ENCODE measurements around the gene TRIP10. TPM values are rescaled to one million over a fixed set of nuclear protein-coding genes. Genes with fewer than 3 reads are reported as not detected.

The TRIP10 gene
- total and polyA plus RNA-seq, 2 of the 13 experiments (the other 11 are each of a cell fraction or from before 2014, with no cell fraction given) = 32.5 to 33.2 TPM

- TF ChIP-seq E2F5 (CRISPR knock-in tag; conservative IDR thresholded peaks at IDR 0.05) (peak; percentile 75), RBM39 (IDR thresholded peaks at IDR 0.05; ENCODE audit: low read depth, low read length, poor library complexity, severe bottlenecking) (peak; percentile 80), ZNF441 (CRISPR knock-in tag; IDR thresholded peaks at IDR 0.05; ENCODE audit: borderline replicate concordance) (no peak), ZMYM2 (CRISPR knock-in tag; IDR thresholded peaks at IDR 0.05) (no peak), NFE2L2 (IDR thresholded peaks at IDR 0.05; ENCODE audit: low read length) (no peak), FOSL2 (CRISPR knock-in tag; IDR thresholded peaks at IDR 0.05) (peak; percentile 78), ZNF143 (CRISPR knock-in tag; IDR thresholded peaks at IDR 0.05) (peak; percentile 36; the same call in 1 of the 2 replicates), TBP (CRISPR knock-in tag; IDR thresholded peaks at IDR 0.05) (no peak), PPARG (CRISPR knock-in tag; conservative IDR thresholded peaks at IDR 0.05) (peak; percentile 58), ZFP82 (CRISPR knock-in tag; IDR thresholded peaks at IDR 0.05; ENCODE audit: borderline replicate concordance) (peak; percentile 79; the same call in 1 of the 2 replicates), ZNF564 (CRISPR knock-in tag; IDR thresholded peaks at IDR 0.05) (0 out of 2 replicates have a peak, but pooled peaks have one; percentile 46), TGIF2 (CRISPR knock-in tag; IDR thresholded peaks at IDR 0.05) (peak; percentile 80), ARID5B (CRISPR knock-in tag; IDR thresholded peaks at IDR 0.05) (peak; percentile 79), CEBPZ (IDR thresholded peaks at IDR 0.05; ENCODE audit: low read length) (no peak), ERF (CRISPR knock-in tag; IDR thresholded peaks at IDR 0.05) (peak; percentile 71), ZNF609 (CRISPR knock-in tag; IDR thresholded peaks at IDR 0.05; ENCODE audit: borderline replicate concordance) (peak; percentile 72; the same call in 1 of the 2 replicates)
Observed at GRCh38 chr19:6730153-6730804, 9.2 kb upstream of the TRIP10 start (continued).

All from HepG2 (cell line).